DOHH2 (cell line): ENCODE measurements around the gene TRPM2.

Source experiments
- H3F3A ChIP-seq: fragments of 200-600 bp; sonication (generic), shearing (Covaris generic); 2 replicates; pipeline ENCODE4 v1.6.0; 2016; ENCODE audit warnings: antibody characterized with exemption, mild to moderate bottlenecking; ENCODE audit not compliant: control insufficient read depth, insufficient read depth
- H3K27ac ChIP-seq: fragments of 200-600 bp; sonication (generic); 2 replicates; pipeline ENCODE4 v1.5.1; 2014; ENCODE audit warnings: low read depth, mild to moderate bottlenecking, low read length, moderate library complexity
- H3K27me3 ChIP-seq: fragments of 200-600 bp; sonication (generic); 2 replicates; pipeline ENCODE4 v1.6.1; 2014; ENCODE audit warnings: mild to moderate bottlenecking, low read length, mixed read lengths; ENCODE audit not compliant: control insufficient read depth
- H3K36me3 ChIP-seq: fragments of 200-600 bp; sonication (generic); 2 replicates; pipeline ENCODE4 v1.6.1; 2014; ENCODE audit warnings: mild to moderate bottlenecking, low read length, moderate library complexity, mixed read lengths; ENCODE audit not compliant: control insufficient read depth
- H3K4me1 ChIP-seq: fragments of 200-600 bp; sonication (generic); 2 replicates; pipeline ENCODE4 v1.6.1; 2014; ENCODE audit warnings: mild to moderate bottlenecking, low read length, mixed read lengths; ENCODE audit not compliant: control insufficient read depth
- H3K4me2 ChIP-seq: fragments of 200-600 bp; sonication (generic); 2 replicates; pipeline ENCODE4 v1.6.0; 2014; ENCODE audit warnings: mild to moderate bottlenecking, low read length, moderate library complexity
- H3K4me3 ChIP-seq: fragments of 200-600 bp; sonication (generic); 2 replicates; pipeline ENCODE4 v1.5.1; 2014; ENCODE audit warnings: mild to moderate bottlenecking, low read length, mixed read lengths
- H3K79me2 ChIP-seq: fragments of 200-600 bp; sonication (generic); 2 replicates; pipeline ENCODE4 v1.6.1; 2014; ENCODE audit warnings: mild to moderate bottlenecking, low read length, mixed read lengths; ENCODE audit not compliant: control insufficient read depth
- H3K9me2 ChIP-seq: fragments of 200-600 bp; sonication (generic); replicated peaks from 2 replicates; pipeline ENCODE4 v1.6.1; 2014; ENCODE audit warnings: mild to moderate bottlenecking, low read length, mixed read lengths; ENCODE audit not compliant: control insufficient read depth
- H3K9me3 ChIP-seq: fragments of 200-600 bp; sonication (generic); 2 replicates; pipeline ENCODE4 v1.6.1; 2014; ENCODE audit warnings: antibody characterized with exemption, low read length, mixed read lengths; ENCODE audit not compliant: control insufficient read depth, insufficient read depth
- H4K20me1 ChIP-seq: fragments of 200-600 bp; sonication (generic); 2 replicates; pipeline ENCODE4 v1.6.0; 2014; ENCODE audit warnings: low read depth, mild to moderate bottlenecking, antibody characterized with exemption, low read length, moderate library complexity; ENCODE audit not compliant: control insufficient read depth, insufficient read depth
- EZH2phosphoT487 ChIP-seq: fragments of 200-600 bp; sonication (generic); IDR thresholded peaks from 2 replicates; pipeline ENCODE4 v1.6.1; 2017; ENCODE audit warnings: borderline replicate concordance, mild to moderate bottlenecking, antibody characterized with exemption, low read length, moderate library complexity, mixed read lengths
- TF ChIP-seq, protein P1 (sequence below): fragments of 200-600 bp; sonication (generic); IDR thresholded peaks from one replicate; pipeline ENCODE4 v1.5.1; 2014; ENCODE audit warnings: antibody characterized with exemption, mild to moderate bottlenecking, low read depth, low read length; ENCODE audit not compliant: poor library complexity, severe bottlenecking

The TRPM2 gene

DNA sequence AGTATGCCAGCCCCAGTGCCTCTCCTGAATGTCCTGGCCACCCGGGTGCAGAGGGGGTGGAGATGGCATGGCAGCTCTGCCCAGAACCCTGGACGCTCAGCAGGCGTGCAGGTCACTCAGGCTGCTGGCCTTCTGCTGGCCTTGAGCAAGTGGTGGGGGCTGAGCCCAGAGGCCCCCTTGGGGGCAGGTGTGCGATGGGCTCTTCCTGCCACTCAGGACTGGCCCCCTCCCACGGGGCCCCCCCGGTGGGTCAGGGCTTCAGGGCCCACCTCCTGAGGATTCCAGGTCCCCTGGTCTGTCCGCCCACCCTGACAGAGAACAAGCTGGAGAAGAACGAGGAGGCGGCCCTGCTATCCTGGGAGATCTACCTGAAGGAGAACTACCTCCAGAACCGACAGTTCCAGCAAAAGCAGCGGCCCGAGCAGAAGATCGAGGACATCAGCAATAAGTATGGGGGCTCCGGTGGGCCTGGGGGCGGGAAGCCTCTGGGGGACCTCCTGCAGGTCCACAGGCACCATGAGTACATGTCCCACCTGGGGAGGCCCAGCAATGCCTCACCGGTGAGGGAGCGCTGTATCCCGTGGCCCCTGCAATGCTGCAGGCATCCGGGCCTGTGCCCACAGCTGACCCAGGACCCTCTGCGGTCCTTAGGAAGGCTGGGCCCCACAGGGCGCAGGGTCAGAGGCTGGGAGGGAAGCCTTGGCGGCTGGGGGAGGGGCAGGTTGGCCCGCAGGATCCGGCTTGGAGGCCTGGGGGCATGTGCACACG lies 64.9 kb downstream of the TRPM2 start:
- TF ChIP-seq, protein P1, sequence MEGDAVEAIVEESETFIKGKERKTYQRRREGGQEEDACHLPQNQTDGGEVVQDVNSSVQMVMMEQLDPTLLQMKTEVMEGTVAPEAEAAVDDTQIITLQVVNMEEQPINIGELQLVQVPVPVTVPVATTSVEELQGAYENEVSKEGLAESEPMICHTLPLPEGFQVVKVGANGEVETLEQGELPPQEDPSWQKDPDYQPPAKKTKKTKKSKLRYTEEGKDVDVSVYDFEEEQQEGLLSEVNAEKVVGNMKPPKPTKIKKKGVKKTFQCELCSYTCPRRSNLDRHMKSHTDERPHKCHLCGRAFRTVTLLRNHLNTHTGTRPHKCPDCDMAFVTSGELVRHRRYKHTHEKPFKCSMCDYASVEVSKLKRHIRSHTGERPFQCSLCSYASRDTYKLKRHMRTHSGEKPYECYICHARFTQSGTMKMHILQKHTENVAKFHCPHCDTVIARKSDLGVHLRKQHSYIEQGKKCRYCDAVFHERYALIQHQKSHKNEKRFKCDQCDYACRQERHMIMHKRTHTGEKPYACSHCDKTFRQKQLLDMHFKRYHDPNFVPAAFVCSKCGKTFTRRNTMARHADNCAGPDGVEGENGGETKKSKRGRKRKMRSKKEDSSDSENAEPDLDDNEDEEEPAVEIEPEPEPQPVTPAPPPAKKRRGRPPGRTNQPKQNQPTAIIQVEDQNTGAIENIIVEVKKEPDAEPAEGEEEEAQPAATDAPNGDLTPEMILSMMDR = no peak
- no peak for TF ChIP-seq EZH2phosphoT487

DNA sequence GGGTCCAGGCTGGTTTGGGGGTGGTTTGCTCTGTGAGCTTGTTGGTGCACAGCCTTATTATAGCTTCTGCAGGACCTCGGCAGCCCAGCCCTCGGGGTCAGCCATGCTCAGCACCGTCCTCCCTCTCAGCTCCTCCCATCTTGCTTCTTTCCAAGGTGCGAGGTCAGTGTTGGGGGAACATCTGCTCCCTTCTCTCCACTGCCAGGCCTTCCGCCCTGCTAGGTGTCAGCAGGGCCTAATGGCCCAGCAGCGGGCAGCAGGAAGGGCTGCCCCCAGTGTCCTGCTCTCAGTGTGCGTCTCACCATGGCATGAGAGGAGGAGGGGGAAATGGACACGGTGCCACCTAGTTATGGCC lies 65.4 kb downstream of the TRPM2 start:
- Histone ChIP-seq H3K79me2 (no peaks in the 10 kb centered on the region), H3K4me1 (no peaks in the 10 kb centered on the region), H3K36me3 (no peaks in the 10 kb centered on the region), H3K9me2 (no peaks in the 10 kb centered on the region), H3K9me3 (peaks cover 56% of the 10 kb centered on the region), H4K20me1 (no peaks in the 10 kb centered on the region), H3K4me2 (no peak overlapping the region), H3K27ac (no peak overlapping the region), H3K27me3 (no peaks in the 10 kb centered on the region), H3F3A (no peaks in the 10 kb centered on the region), H3K4me3 (no peak overlapping the region)
- TF ChIP-seq, protein P1 = no peak
- no peak for TF ChIP-seq EZH2phosphoT487

More for the DNA sequence above, 64.9 kb downstream of the TRPM2 start:
- no peaks in the 10 kb centered on the region for H3F3A ChIP-seq
- H3K4me2 ChIP-seq = no peak overlapping the region
- H3K4me3 ChIP-seq = no peak overlapping the region
- H3K27ac ChIP-seq = no peak overlapping the region
- H3K4me1 ChIP-seq = no peaks in the 10 kb centered on the region
- no peaks in the 10 kb centered on the region for H3K36me3 ChIP-seq
- no peaks in the 10 kb centered on the region for H3K9me2 ChIP-seq
- no peaks in the 10 kb centered on the region for H3K79me2 ChIP-seq
- no peaks in the 10 kb centered on the region for H4K20me1 ChIP-seq
- no peaks in the 10 kb centered on the region for H3K27me3 ChIP-seq
- H3K9me3 ChIP-seq = peaks cover 57% of the 10 kb centered on the region

DNA sequence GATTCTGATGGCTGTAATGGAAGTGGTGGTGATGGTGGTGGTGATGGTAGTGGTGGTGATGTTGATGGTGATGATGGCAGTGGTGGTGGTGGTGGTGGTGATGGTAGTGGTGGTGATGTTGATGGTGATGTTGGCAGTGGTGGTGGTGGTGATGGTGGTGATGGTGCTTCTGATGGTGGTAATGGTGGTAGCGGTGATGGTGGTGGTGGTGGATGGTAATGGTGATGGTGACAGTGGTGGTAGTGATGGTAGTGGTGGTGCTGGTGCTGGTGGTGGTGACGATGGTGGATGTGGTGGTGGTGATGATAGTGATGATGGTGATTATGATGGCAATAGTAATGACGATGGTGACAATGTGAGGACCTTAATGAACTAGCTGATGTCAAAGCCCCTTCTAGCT lies 66.3 kb downstream of the TRPM2 start:
- TF ChIP-seq EZH2phosphoT487 = no peak
- TF ChIP-seq, protein P1 = no peak
- Histone ChIP-seq H3K36me3 (no peaks in the 10 kb centered on the region), H3K9me2 (no peaks in the 10 kb centered on the region), H3F3A (no peaks in the 10 kb centered on the region), H3K27me3 (no peaks in the 10 kb centered on the region), H3K4me2 (no peak overlapping the region), H3K79me2 (no peaks in the 10 kb centered on the region), H3K27ac (no peak overlapping the region), H3K4me1 (no peaks in the 10 kb centered on the region), H3K9me3 (peaks cover 50% of the 10 kb centered on the region), H3K4me3 (no peak overlapping the region), H4K20me1 (no peaks in the 10 kb centered on the region)
